GM21526 (cell line): ENCODE results near the gene OR8B12.
"Not testable (repeated sequence)": the region's sequence is repeated elsewhere in the genome, so short reads cannot be mapped to it uniquely, and the experiment has no call there.

Source experiments
- ATAC-seq: cut with Tn5 transposase; IDR thresholded peaks from one replicate; pipeline ENCODE4 v1.9.1; 2021; ENCODE audit warnings: moderate library complexity; ENCODE audit not compliant: unreplicated experiment, low FRiP score

The OR8B12 gene

DNA sequence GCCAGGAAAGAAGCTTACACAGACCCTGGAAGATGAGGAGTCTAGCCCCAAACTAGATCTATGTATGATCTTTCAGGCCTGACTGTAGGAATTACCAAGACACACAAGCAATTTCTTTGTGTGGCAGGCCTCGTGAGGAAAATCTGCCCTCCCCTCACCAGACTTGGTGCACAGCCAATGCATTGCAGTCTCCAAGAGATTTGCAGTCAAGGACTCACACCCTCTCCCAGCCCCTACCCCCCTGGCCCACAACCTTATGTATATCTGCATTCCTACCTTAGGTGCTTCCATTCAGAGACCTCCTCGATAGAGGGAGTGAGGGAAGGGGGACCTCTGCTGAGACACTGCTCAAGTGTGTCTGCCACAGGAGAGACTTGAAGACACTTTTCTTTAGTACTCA lies 9.8 kb downstream of the OR8B12 start:
- no peak for ATAC-seq

DNA sequence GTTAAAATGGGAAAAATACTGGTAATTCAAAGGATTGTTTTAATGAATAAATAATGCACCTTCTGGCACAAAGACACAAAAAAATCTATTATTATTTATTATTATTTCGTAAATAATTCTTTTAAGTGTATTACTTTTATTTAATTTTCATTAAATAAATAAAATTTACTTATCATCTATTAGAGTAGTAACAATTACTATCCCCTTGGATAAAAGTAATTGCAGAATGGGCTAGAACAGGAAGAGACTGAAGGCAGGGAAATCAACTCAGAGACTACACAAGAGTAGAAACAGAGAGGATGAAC lies 23.0 kb downstream of the OR8B12 start:
- ATAC-seq: no peak

DNA sequence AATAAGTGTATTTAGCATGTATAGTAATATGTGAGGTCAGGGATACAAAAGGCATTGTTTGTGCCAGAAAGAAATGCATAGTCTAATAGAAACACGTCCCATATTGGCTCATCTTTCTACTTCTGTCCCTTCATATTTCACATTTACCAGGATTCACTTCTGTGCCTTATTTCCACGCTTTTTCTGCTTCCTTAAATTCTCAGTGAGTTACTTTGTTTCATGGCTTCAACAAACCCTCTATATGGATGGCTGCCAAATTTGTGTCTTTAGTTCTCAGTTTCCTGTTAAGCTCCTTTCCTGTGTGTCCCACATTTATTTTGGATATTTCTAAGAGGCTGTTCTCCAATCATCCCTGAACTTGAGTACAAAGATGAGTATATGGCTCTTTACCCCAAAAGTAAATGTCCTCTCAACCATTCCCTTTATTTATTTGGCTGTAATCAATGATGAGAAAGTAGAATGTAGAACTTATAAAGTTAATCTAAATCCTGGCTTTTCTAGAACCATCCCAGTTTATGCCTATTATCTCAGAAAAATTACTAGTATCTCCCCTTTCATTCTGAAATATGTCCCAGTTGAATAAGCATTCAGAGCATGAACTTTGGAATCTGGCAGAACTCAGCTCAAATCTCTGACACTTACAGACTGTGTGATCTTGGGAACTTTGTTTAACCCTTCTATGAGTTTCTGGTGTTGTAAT lies 23.5 kb downstream of the OR8B12 start:
- ATAC-seq: no peak

DNA sequence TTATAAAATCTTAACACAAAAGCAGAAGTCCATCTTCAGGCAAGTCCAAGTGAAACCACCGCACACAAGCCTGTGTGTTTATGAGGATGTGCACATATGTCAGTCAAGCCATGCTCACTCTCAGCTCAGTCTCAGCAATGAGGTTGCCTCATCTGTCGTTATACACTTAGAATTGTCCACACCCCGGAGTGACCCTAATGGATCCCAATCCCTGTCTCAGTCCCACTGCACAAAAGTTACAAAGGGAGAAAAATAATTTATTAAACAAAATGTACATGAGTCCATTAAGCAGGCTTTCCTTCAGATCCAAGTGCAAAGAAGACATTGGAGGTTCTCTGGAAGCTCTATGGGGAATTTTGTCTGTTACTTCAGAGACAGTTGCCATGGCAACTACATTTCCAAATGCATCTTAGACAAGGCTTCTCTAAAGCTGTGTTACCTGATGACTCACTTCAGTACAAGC lies 24.4 kb downstream of the OR8B12 start:
- ATAC-seq: no peak

DNA sequence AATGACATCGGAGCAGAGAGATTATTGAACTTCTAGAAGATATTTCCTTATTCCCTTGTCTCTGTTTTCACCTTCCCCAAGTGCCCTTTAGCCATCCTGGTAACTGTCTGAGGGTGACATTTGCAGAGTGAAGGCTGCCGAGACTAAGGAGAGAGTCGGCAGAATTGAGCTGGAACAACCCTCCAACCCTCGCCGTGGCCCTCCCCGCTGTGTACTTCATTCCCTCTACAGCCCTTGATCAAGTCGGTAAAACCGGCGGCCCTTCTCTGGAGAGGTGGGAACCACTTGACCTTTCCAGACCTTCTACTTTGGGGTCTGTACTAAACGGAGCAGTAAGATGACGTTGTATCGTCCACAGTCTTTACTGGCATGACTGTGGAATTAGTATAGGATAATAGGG lies 26.1 kb downstream of the OR8B12 start:
- ATAC-seq: no peak

DNA sequence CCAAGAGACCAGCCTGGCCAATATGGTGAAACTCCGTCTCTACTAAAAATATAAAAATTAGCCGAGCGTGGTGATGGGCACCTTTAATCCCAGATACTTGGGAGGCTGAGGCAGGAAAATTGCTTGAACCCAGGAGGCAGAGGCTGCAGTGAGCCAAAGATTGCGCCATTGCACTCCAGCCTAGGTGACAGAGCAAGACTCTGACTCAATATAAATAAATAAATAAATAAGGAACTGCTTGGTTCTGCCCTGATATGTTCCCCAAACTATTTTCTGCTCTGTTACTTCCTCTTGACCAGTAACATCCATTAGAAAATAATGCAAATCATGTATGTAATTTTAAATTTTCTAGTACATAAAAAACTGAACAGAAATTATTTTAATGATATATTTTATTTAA lies 28.8 kb downstream of the OR8B12 start:
- ATAC-seq: not testable (repeated sequence)

DNA sequence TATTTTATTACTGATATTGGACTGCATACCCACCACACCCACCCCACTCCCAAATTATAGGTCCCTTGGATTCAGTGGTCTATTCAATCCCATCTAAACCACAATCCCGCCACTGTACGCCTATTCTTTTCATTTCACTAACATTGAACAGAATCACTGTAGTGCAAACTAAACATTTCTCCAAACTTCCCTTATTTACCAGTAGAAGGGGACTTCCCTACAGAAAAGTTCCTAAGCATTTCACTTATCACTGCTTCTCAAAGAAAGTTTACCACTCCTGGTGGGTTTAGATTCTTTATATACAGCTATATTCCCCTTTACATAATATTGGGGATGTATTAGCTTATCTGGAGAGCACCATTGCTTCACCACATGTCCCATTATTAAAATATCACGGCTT lies 29.3 kb downstream of the OR8B12 start:
- no peak for ATAC-seq

DNA sequence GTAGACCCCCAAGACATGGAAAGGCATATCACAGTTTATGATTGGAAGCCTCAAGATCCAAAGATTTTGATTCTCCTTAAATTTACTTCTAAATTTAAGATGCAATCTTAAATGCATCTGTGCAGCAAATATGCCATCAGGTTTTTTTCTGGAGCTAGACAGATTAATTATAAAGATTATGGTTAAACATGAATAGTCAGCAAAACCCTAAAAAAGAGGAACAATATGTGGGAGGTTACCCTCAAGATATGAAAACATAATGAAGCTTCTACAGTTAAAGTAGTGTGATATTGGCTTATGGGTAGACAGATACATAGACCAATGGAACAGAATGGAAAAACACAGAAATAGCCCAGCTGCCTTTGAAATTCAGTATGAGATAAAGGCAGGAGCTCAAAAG lies 31.7 kb downstream of the OR8B12 start:
- ATAC-seq: no peak

DNA sequence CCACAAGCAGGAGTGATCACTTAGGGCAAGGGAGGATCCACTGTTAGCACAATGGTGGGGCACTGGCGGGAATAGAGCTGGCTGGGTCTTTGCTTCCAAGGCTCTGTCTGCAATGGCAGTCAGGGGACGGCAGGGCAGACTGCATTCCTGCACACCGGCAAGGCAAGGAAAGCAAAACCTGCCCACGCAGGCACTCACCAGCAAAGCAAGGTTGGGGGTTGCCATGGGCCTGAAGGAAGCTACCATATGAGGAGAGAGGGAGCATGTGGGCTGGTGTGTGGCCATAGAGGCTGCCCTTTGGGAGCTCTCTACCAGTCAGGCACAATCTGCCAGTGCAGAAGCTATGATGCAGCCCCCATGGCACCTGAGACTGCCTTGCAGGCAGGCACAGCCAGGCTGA lies 33.2 kb downstream of the OR8B12 start:
- no peak for ATAC-seq

DNA sequence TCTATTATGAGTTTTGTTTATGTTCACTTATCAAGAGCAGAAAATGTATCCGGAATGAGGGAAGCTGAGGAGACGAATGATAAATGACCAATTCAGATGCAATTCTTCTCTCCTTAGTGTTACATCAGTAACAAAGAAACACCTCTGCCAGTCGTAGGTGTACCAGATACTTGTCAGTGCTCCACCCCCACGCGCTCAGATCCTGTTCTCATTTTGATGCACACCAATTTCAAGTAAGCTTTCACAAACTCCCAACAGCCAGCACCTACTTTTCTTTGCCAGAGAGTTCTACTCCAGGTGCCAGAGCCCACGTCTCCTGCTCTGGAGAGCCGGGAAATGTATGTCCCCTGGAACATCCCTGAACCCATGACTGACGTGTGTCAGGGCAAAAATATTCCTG lies 43.7 kb downstream of the OR8B12 start:
- ATAC-seq: no peak

DNA sequence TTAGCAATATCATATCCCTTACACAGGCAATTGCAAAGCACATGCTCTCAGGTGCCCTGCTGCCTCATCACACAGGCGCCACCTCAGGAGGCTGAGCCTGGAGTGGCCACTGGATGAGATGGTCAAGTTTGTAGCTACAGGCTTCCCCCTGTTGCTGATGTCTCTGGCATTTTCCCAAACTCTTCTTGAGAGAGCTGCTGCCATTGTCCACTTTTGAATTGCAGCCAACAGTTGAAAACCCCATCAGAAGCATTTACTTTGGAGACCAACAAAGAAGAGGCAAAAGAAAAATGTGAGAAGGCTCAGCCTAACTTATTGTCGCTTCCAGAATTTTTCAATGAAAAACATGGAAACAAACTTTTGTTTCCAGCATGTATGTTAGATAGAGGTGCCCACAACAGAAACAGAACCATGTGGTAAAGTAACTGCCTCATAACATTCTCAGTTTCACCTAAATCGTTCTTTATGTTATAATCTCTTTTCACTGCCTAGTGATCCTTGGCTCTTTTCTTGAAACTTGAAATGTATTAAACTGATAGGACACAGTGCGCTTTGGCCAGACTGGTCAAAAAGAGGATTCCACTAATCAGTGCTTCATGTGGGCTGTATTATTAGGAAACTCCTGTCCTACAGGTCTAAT lies 50.3 kb downstream of the OR8B12 start:
- ATAC-seq: no peak
